Neural cell (in vitro differentiated cells): ENCODE results near the gene BCAS1.

Experiments
- EP300 ChIP-seq: fragments of 450-650 bp; conservative IDR thresholded peaks from 2 replicates; pipeline ENCODE4 v1.6.1; 2014; ENCODE audit warnings: antibody characterized with exemption, mild to moderate bottlenecking, moderate library complexity; ENCODE audit not compliant: poor library complexity, severe bottlenecking
- EZH2 ChIP-seq: fragments of 200-600, 300-800 bp; shearing (Covaris generic), sonication (generic); IDR thresholded peaks from 2 replicates; pipeline ENCODE4 v1.6.1; 2014; ENCODE audit warnings: antibody characterized with exemption, low read length, borderline replicate concordance, mild to moderate bottlenecking; ENCODE audit not compliant: insufficient read depth, poor library complexity, severe bottlenecking
- MXI1 ChIP-seq: fragments of 450-650 bp; conservative IDR thresholded peaks from 2 replicates; pipeline ENCODE4 v1.6.1; 2014; ENCODE audit warnings: antibody characterized with exemption, mild to moderate bottlenecking; ENCODE audit not compliant: poor library complexity, severe bottlenecking
- POLR2AphosphoS5 ChIP-seq: IDR thresholded peaks from 2 replicates; pipeline ENCODE4 v1.6.1; 2012
- RAD21 ChIP-seq: fragments of 450-650 bp; conservative IDR thresholded peaks from 2 replicates; pipeline ENCODE4 v1.6.1; 2014; ENCODE audit warnings: antibody characterized with exemption, mild to moderate bottlenecking, moderate library complexity
- TF ChIP-seq, protein P1 (sequence below): fragments of 450-650 bp; IDR thresholded peaks from 2 replicates; pipeline ENCODE4 v1.5.1; 2014; ENCODE audit warnings: antibody characterized with exemption, mild to moderate bottlenecking, moderate library complexity; ENCODE audit not compliant: poor library complexity, severe bottlenecking

DNA sequence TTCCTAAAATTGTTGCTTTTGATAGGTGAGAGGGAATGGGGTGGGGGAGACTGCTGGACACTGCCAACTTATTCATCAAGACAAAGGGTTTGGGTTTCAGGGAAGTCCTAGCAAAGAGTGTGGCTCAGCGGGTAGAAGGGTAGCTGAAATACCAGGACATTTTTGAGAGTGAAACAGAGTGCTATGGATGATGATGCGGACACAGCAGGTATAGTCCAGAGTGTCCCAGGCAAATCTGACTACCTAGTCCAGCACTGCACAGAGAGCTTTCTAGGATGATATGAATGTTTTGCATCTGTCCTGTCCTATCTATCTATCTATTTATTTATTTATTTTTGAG is 154.3 kb downstream of the BCAS1 start:
- TF ChIP-seq, protein P1, sequence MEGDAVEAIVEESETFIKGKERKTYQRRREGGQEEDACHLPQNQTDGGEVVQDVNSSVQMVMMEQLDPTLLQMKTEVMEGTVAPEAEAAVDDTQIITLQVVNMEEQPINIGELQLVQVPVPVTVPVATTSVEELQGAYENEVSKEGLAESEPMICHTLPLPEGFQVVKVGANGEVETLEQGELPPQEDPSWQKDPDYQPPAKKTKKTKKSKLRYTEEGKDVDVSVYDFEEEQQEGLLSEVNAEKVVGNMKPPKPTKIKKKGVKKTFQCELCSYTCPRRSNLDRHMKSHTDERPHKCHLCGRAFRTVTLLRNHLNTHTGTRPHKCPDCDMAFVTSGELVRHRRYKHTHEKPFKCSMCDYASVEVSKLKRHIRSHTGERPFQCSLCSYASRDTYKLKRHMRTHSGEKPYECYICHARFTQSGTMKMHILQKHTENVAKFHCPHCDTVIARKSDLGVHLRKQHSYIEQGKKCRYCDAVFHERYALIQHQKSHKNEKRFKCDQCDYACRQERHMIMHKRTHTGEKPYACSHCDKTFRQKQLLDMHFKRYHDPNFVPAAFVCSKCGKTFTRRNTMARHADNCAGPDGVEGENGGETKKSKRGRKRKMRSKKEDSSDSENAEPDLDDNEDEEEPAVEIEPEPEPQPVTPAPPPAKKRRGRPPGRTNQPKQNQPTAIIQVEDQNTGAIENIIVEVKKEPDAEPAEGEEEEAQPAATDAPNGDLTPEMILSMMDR, result no peak
- TF ChIP-seq EZH2 (no peak), MXI1 (no peak), RAD21 (no peak), POLR2AphosphoS5 (no peak), EP300 (no peak)
